Activated naive CD4-positive, alpha-beta T cell treated with anti-CD3 and anti-CD28 coated beads, Interleukin-2, amount 50 U/mL, for 72 hours (primary cell): ENCODE measurements around the gene MGLL. TPM values are rescaled to one million over a fixed set of nuclear protein-coding genes. Genes with fewer than 3 reads are reported as not detected.

Source experiments
- ATAC-seq, 2 donors: fragments of 150-1000 bp; cut with Tn5 transposase; 2 replicates each; pipeline ENCODE4 v1.10.0; 2021; ENCODE audit warnings: mild to moderate bottlenecking in 2 of 2, moderate library complexity in 2 of 2
- DNase-seq, 2 donors: peaks; one replicate each; pipeline ENCODE4 v3.0.0; 2021 to 2022; ENCODE audit warnings: low spot score in 2 of 2
- H3K27ac Mint-ChIP-seq, 2 donors: one replicate each; pipeline ENCODE4 v1.8.0; 2022; ENCODE audit warnings: mild to moderate bottlenecking in 2 of 2, mixed read lengths in 2 of 2
- H3K36me3 Mint-ChIP-seq, 2 donors: one replicate each; pipeline ENCODE4 v1.8.0; 2022; ENCODE audit warnings: mixed read lengths in 2 of 2
- H3K9me3 Mint-ChIP-seq, 2 donors: one replicate each; pipeline ENCODE4 v1.8.0; 2022; ENCODE audit warnings: mixed read lengths in 2 of 2
- total RNA-seq, 2 donors: library from RNA; stranded (reverse); gene quantifications; one replicate each; pipeline ENCODE4 v1.2.3, GENCODE V29; 2022

Gene MGLL
- total RNA-seq, 2 donors from 2014 or later, result 0.14 to 0.29 TPM

- H3K9me3 Mint-ChIP-seq, result no peaks in the 10 kb centered on the region
- DNase-seq (no peak), ATAC-seq (peak in 1 of 2 donors; percentile 11)
- peak overlapping the region in 1 of 2 donors; percentile 82 for H3K27ac Mint-ChIP-seq
- no peaks in the 10 kb centered on the region for H3K36me3 Mint-ChIP-seq
Measured at GRCh38 chr3:127651516-127652172, 170.7 kb downstream of the MGLL start.

GRCh38 chr3:127650236-127650635 is 172.1 kb downstream of the MGLL start:
- H3K36me3 Mint-ChIP-seq, result no peaks in the 10 kb centered on the region
- H3K27ac Mint-ChIP-seq, result no peak overlapping the region
- DNase-seq, result no peak
- H3K9me3 Mint-ChIP-seq, result no peaks in the 10 kb centered on the region
- ATAC-seq, result no peak

GRCh38 chr3:127647845-127648204 is 174.5 kb downstream of the MGLL start:
- Mint-ChIP-seq H3K36me3 (no peaks in the 10 kb centered on the region), H3K9me3 (no peaks in the 10 kb centered on the region), H3K27ac (no peak overlapping the region)
- no peak for DNase-seq
- no peak for ATAC-seq

DNA sequence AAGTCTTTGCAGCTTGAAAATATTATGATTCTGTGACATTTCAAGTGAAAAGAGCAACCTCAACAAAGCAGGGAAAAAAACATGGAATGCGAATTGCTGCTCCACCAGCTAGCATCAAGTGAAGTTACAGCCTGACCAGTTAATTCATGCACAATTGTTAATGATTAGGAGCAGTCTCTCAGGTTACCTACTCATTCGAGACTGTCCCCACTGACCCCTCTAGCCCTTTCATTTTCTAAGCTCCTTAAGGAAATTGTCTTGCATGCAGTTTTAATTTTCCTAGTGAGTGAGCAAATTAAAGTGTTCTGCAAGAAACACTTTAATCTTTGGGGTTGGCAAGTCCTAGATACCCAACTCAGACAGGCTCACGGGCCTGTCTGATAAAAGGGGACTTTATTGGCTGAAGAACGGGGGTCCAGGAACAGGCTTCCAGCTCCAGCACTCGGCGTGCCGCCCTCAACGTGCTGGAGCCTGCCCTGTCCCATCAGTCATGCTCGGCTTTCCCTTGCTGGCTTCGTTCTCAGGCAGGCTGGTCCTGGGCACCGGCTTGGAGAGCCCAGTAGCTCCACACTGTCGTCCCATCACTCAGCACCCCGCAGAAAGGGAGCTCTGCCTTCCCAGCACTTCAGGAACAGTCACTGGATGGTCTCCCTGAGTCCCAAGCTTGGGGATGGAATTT is 175.0 kb downstream of the MGLL start:
- no peak overlapping the region for H3K27ac Mint-ChIP-seq
- no peaks in the 10 kb centered on the region for H3K9me3 Mint-ChIP-seq
- H3K36me3 Mint-ChIP-seq, result no peaks in the 10 kb centered on the region
- ATAC-seq (no peak), DNase-seq (no peak)

DNA sequence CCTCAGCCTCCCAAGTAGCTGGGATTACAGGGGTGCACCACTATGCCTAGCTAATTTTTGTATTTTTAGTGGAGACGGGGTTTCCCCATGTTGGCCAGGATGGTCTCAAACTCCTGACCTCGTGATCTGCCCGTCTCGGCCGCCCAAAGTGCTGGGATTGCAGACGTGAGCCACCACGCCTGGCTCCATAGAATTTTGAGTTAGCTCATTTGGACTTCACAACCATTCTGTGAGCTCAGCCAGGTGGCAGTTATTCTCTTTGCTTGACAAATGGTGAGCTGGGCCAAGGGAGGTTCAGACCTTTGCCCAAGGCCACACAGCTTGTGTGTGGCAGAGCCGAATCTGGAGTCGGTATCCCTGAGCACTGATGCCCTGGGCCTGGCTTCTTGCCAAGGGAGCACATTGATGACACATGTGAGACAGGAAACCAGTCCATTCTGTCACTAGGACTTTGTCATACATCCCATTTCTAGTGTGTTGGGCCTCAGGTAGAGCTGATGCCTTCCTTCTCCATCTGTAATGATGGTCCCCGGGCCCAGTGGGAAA is 175.7 kb downstream of the MGLL start:
- DNase-seq, result no peak
- ATAC-seq, result no peak
- Mint-ChIP-seq H3K36me3 (no peaks in the 10 kb centered on the region), H3K9me3 (no peaks in the 10 kb centered on the region), H3K27ac (no peak overlapping the region)

- H3K36me3 Mint-ChIP-seq, result no peaks in the 10 kb centered on the region
- ATAC-seq (no peak), DNase-seq (no peak)
- no peak overlapping the region for H3K27ac Mint-ChIP-seq
- no peaks in the 10 kb centered on the region for H3K9me3 Mint-ChIP-seq
Measured at GRCh38 chr3:127645371-127646015, 176.8 kb downstream of the MGLL start.

DNA sequence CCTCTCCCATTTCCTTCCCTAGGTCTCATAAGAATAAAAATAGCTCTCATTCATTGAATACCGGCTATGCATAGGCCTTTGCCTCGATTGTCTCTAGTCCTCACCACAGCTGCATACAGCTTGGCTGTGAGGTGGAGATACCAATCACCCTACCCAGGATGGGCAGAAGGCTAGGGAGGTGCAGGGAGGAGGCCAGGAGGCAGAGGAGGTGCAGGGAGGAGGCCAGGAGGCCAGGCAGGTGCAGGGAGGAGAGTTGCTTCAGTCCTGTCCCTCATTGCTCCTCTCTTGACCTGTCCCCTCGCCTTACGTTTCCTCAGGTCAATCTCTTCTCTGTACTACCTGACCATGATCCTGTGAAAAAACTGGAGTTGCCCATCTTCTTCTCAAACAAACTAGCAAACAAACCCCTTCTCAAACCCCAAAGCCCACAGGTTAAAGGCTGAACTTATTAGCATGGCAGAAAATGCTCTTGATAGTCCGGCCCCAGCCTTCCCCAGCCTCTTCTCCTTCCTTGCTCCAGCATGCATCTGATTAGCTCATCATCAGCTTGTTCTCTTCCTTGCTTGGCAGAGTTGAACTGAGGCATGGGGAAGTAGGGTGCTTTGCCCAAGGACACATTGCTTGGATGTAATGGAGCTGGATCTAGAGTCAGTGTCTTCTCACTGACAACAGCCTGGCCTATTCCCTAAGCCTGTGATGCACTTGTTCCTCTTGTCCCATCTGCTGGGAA is 177.5 kb downstream of the MGLL start:
- no peak for ATAC-seq
- no peaks in the 10 kb centered on the region for H3K36me3 Mint-ChIP-seq
- H3K27ac Mint-ChIP-seq, result no peak overlapping the region
- DNase-seq, result no peak
- H3K9me3 Mint-ChIP-seq, result no peaks in the 10 kb centered on the region

GRCh38 chr3:127640042-127640355 is 182.3 kb downstream of the MGLL start:
- H3K9me3 Mint-ChIP-seq, result no peaks in the 10 kb centered on the region
- no peak overlapping the region for H3K27ac Mint-ChIP-seq
- H3K36me3 Mint-ChIP-seq, result no peaks in the 10 kb centered on the region
- ATAC-seq, result no peak
- peak in 1 of 2 donors; percentile 7 for DNase-seq

GRCh38 chr3:127639173-127640041 is 182.9 kb downstream of the MGLL start:
- no peaks in the 10 kb centered on the region for H3K9me3 Mint-ChIP-seq
- DNase-seq, result peak in 1 of 2 donors; percentile 44
- H3K36me3 Mint-ChIP-seq, result no peaks in the 10 kb centered on the region
- H3K27ac Mint-ChIP-seq, result peak overlapping the region in 1 of 2 donors; percentile 56
- ATAC-seq, result no peak

Other genes starting within 250 kb of the MGLL start
- 10 to 100 TPM; 26.0 to 31.3 TPM for gene TPRA1, start 231.8 kb downstream of the MGLL start, total RNA-seq
- gene MCM2, start 224.1 kb downstream of the MGLL start, total RNA-seq, result 100 to 1,000 TPM; 172 to 245 TPM
- gene PODXL2, start 193.3 kb downstream of the MGLL start, total RNA-seq, result 1 to 10 TPM in 1 of 2 donors, under 1 TPM in 1; 0.43 to 1.8 TPM
- 10 to 100 TPM; 12.2 to 27.6 TPM for gene ABTB1, start 149.6 kb downstream of the MGLL start, total RNA-seq
- not detected for gene KBTBD12, start 92.7 kb upstream of the MGLL start, total RNA-seq
- gene SEC61A1, start 229.9 kb upstream of the MGLL start, total RNA-seq, result 100 to 1,000 TPM; 110 to 127 TPM